ENCODE data around the gene MYO1G. TPM values are rescaled to one million over a fixed set of nuclear protein-coding genes. Genes with fewer than 3 reads are reported as not detected.

Gene MYO1G
- total RNA-seq, 2 experiments from 2014 or later: 399 to 403 TPM

DNA sequence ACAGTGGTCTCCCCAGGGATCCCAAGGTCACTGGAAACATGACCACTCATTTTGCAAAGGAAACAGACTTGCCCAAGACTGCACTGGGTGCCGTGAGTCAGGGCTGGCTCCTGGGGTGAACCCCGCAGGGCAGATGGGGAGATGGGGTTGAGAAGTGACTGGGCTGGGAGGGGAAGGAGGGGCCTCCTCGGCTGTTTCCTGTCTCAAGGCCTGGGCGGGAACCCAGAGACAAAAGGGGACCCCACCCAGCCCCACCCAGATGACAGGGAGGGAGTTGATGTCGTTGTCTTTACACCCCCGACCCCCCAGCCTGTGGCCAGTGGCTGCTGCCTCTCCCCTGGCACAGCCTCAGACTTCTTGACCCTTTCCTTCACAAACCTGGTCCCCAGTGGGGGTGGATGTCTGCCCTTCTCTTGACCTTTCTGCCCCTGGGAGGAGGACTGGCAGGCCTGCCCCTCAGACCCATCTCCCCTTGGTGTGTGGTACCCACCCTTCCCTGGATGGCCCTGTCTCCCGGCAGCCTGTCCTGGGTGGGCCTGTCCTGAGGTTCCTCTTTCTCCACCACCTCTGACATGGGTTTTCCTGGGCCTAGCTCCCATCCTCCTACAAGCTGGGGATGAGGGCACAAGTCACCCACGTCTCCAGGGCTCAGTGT is 1.4 kb downstream of the MYO1G start:
- peak overlapping the region; percentile 100 for H3K27ac Mint-ChIP-seq
- ChIA-PET POLR2A (interaction anchor here (1.4 to 16.8 kb wide), 8 partner anchors 8 to 134 kb away, joined by 3 to 328 read pairs (median 10); partner anchors contain the start of genes CCM2 and TBRG4), CTCF (interaction anchor here (1.0 to 7.1 kb wide), 2 partner anchors 48 to 159 kb away, joined by 3 to 42 read pairs; no protein-coding TSS in a partner anchor)
- H3K36me3 Mint-ChIP-seq (ENCODE audit: low read depth): peaks cover 81% of the 10 kb centered on the region
- H3K27me3 Mint-ChIP-seq: no peaks in the 10 kb centered on the region
- TF ChIP-seq, protein P1, sequence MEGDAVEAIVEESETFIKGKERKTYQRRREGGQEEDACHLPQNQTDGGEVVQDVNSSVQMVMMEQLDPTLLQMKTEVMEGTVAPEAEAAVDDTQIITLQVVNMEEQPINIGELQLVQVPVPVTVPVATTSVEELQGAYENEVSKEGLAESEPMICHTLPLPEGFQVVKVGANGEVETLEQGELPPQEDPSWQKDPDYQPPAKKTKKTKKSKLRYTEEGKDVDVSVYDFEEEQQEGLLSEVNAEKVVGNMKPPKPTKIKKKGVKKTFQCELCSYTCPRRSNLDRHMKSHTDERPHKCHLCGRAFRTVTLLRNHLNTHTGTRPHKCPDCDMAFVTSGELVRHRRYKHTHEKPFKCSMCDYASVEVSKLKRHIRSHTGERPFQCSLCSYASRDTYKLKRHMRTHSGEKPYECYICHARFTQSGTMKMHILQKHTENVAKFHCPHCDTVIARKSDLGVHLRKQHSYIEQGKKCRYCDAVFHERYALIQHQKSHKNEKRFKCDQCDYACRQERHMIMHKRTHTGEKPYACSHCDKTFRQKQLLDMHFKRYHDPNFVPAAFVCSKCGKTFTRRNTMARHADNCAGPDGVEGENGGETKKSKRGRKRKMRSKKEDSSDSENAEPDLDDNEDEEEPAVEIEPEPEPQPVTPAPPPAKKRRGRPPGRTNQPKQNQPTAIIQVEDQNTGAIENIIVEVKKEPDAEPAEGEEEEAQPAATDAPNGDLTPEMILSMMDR (IDR thresholded peaks at IDR 0.05): no peak
- H3K9me3 Mint-ChIP-seq: no peaks in the 10 kb centered on the region
- intact Hi-C loops (cut with micrococcal nuclease): no loop called here
- DNase-seq: peak; percentile 93
- H3K4me1 Mint-ChIP-seq (ENCODE audit: low read depth): peaks cover 52% of the 10 kb centered on the region
- peak overlapping the region; percentile 100 for H3K4me3 Mint-ChIP-seq
- peak; percentile 46 for ATAC-seq

DNA sequence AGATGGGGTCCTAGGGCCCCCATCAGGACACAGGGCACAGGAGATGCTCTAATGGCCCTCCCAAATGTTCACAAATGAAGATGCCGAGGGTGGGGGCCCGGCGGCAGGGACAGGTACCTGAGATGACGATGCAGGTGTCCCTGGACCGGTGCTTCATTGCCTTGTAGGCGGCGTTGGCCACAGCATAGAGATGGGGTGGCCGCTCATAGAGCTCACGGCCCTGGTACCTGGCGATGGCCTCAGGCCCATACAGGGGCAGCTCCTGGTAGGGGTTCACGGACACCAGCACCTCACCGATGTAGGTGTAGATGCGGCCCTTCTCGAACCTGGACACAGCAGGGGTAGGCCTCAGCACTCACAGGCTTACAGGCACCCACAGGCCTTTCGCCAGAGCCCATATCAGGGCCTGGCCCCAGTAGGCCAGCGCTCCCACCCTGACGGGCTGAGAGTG is 2.0 kb downstream of the MYO1G start:
- DNase-seq (no peak), ATAC-seq (no peak)
- H3K4me3 Mint-ChIP-seq: peak overlapping the region; percentile 100
- ChIA-PET CTCF (interaction anchor here (1.1 to 5.1 kb wide), 2 partner anchors 12 to 159 kb away, joined by 4 to 87 read pairs; no protein-coding TSS in a partner anchor), POLR2A (interaction anchor here (0.6 to 16.8 kb wide), 10 partner anchors 8 to 159 kb away, joined by 3 to 328 read pairs (median 4); partner anchors contain the start of genes CCM2 and PURB)
- intact Hi-C loops (cut with micrococcal nuclease): no loop called here
- peaks cover 81% of the 10 kb centered on the region for H3K36me3 Mint-ChIP-seq (ENCODE audit: low read depth)
- no peaks in the 10 kb centered on the region for H3K9me3 Mint-ChIP-seq
- H3K4me1 Mint-ChIP-seq (ENCODE audit: low read depth): peaks cover 53% of the 10 kb centered on the region
- peak overlapping the region; percentile 100 for H3K27ac Mint-ChIP-seq
- TF ChIP-seq, protein P1 (IDR thresholded peaks at IDR 0.05): no peak
- no peaks in the 10 kb centered on the region for H3K27me3 Mint-ChIP-seq

DNA sequence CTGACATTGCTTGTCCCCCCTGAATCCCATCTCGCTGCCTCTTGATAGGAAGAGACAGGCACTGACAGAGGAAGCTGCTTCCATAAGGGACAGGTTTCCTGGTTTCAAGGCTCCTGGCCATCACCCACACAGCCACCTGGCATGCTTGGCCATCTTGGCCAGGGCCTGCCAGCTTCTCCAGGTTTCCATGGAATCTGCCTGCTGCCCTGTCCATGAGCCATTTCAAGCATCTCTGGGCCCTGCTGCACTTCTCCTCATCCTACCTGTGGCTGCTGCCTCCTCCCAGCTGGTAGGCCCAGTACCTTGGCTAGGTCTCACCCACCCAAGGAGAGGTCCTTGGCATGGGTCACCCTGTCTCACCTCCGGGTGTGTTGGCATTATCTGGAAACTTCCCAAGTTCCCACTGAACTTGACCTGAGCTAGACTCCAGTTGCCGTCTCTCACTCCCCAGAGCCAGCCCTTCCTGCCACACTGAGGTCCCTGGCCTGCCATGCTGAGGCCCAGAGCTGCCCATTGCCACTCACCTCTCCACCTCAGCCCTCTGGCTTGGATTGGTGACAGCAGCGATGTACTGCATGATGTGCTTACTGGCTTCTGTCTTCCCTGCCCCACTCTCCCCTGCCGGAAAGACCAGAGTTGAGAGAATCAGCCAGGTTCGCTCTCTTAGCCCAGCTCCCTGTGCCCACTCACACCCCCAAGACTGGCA is 2.6 kb downstream of the MYO1G start:
- peaks cover 51% of the 10 kb centered on the region for H3K4me1 Mint-ChIP-seq (ENCODE audit: low read depth)
- CTCF ChIA-PET: interaction anchor here (1.1 to 5.1 kb wide), 2 partner anchors 12 to 159 kb away, joined by 4 to 87 read pairs; no protein-coding TSS in a partner anchor

DNA sequence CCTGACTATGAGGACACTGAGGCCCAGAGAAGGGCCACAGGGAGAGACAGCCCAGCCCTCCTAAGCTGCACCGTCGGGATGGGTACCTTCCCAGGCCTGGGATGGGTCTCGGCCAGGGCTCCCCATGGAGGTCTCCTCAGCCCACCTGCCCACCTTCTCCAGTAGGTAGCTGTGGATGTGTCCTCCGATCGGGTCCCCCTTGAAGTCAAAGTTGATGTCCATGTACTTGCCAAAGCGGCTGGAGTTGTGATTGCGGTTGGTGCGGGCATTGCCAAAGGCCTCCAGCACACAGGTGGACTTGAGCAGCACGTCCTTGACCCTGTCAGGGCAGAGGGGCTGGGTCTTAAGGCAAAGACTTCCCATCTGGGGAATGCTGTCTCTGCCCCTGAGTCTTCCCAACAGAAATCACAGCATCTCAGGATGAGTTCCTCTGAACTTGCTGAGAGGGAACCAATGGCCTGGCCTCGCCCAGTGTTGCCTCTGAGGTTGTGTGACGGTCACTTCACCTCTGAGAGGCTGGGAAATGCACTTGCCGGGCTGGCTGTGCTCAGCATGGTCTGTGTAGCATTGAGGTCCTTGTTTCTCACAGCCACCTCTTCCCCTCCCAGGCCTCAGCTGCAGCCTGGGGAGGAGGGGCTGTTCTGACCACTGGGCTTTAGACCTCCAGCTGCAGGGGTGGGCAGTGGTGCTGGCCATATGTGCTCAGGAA is 3.3 kb downstream of the MYO1G start:
- ChIA-PET CTCF (interaction anchor here (1.1 to 5.1 kb wide), 3 partner anchors 11 to 160 kb away, joined by 4 to 87 read pairs (median 15); no protein-coding TSS in a partner anchor), POLR2A (interaction anchor here (1.1 to 16.8 kb wide), 6 partner anchors 10 to 160 kb away, joined by 3 to 328 read pairs (median 68); partner anchors contain the start of gene CCM2)
- ATAC-seq (no peak), DNase-seq (no peak)
- Mint-ChIP-seq H3K27ac (peak overlapping the region; percentile 100), H3K9me3 (no peaks in the 10 kb centered on the region), H3K36me3 (ENCODE audit: low read depth) (peaks cover 85% of the 10 kb centered on the region), H3K4me3 (peak overlapping the region; percentile 100), H3K27me3 (no peaks in the 10 kb centered on the region), H3K4me1 (ENCODE audit: low read depth) (peaks cover 44% of the 10 kb centered on the region)
- TF ChIP-seq, protein P1 (IDR thresholded peaks at IDR 0.05): no peak
- intact Hi-C loops (cut with micrococcal nuclease): no loop called here

More for the DNA sequence above, 2.6 kb downstream of the MYO1G start:
- intact Hi-C loops (cut with micrococcal nuclease): no loop called here
- ATAC-seq (no peak), DNase-seq (peak; percentile 2)
- Mint-ChIP-seq H3K27ac (peak overlapping the region; percentile 100), H3K36me3 (ENCODE audit: low read depth) (peaks cover 81% of the 10 kb centered on the region), H3K4me3 (peak overlapping the region; percentile 100), H3K9me3 (no peaks in the 10 kb centered on the region), H3K27me3 (no peaks in the 10 kb centered on the region)
- POLR2A ChIA-PET: interaction anchor here (0.6 to 16.8 kb wide), 9 partner anchors 9 to 160 kb away, joined by 3 to 328 read pairs (median 4); partner anchors contain the start of genes CCM2 and PURB
- TF ChIP-seq, protein P1 (IDR thresholded peaks at IDR 0.05): no peak
